HCEC 1CT (cell line): ENCODE data around the gene PAK6.
A peak's percentile ranks its signal among the peaks of the same experiment; 100 is the strongest.

Experiments used
- DNase-seq: peaks from one replicate; pipeline ENCODE4 v3.0.0-alpha.2; 2017

The PAK6 gene

DNA sequence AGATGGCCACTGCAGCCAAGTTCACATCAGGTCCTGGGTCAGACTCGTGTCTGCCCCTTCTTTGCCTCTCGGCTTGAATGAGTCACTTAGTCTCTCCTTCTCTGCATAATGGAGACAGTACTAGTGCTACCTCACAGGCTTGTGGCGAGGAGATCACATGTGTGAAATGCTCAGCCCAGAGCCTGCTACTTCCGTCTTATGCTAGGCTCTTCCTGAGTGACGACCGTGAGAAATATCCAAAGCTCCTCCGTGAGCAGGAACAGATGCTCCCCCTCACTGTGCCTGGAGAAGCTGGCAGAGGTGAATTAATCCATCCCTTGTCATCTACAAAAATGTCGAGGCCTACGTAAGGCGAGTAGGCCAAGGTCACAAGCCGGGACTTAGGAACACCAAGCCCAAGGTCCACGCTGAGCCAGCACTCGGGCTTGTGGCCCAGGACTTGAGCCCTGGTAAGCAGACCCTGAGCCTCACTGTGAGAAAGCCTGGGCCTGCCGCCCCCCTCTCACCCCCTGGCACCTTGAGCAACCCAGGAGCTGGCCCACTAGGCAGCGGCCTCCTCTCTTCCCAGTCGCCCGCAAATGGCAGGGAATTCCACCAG, 17.9 kb downstream of the PAK6 start:
- no peak for DNase-seq

DNA sequence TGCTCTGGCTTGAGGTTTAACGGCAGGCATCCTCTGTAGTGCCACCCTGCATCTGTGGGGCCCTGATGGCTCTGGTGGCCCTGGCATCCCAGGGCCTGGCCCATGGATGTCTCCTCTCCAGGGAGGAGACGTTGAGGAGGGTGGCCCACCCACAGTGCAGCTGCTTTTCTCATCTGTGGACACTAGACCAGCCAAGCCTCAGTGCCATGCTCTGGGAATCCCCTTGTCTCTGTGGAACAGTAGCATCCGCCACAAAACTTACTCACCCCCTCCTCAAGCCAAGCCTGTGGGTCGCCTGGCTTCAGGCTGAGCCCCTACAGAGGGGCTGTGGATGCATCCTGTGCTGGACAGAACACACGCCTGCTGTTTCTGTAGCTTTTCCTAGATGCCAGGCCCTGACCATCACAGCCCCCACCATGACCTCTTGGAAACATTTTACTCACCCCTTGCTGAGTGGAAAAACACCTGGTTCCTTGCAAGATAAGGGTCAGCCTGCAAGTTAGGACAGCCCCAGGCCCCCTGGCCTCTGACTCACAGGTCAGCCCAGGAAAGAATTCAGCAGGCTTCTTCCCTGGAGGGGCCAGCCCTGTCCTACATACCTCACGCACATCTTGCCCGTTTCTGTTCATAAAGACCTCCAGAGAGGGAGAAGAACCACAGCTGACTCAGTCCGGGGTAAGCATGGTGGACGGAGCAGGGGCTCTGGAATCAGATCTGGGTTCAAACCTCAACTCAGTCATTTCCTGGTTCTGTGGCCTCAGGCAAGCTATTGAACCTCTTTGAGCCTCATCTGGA, 19.0 kb downstream of the PAK6 start:
- DNase-seq = no peak

DNA sequence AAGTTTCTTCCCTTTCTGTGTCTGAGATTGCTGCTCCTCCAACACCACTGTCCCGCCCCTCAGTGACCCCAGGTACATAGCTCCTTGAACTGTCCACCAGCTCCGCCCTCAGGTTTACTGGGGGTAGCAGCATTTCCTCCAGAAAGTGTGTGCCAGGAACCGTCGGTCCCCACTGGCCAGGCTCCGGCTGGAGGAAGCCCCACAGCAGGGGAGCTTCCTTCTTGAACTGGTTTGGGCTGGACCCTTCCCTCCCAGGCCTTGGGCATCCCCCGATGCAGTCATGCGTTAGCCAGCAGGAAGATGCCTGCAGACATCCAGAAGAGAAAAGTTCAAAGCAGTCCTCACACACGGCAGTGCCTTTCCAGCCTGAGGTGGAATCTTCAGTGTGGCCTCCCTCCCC, 19.7 kb downstream of the PAK6 start:
- DNase-seq = no peak

DNA sequence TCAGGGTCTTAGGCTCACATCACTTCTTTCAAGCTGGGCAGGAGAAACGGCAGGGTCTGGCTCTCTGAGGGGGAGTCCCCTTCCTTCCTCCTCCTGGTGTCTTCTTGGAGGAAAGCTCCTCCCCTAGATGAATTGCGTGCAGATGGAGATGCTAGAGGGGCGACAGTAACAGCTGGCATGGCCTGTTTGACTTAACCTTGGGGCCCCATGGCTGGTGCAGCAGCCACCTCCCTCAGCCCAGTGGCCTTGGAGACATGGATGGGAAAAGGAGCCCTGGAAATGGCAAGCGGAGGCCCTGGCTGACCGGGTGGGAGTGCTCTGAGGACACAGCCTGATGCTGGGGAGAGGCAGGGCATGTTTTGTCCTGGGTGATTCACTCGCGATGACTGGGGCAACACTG, 20.2 kb downstream of the PAK6 start:
- DNase-seq = no peak

DNA sequence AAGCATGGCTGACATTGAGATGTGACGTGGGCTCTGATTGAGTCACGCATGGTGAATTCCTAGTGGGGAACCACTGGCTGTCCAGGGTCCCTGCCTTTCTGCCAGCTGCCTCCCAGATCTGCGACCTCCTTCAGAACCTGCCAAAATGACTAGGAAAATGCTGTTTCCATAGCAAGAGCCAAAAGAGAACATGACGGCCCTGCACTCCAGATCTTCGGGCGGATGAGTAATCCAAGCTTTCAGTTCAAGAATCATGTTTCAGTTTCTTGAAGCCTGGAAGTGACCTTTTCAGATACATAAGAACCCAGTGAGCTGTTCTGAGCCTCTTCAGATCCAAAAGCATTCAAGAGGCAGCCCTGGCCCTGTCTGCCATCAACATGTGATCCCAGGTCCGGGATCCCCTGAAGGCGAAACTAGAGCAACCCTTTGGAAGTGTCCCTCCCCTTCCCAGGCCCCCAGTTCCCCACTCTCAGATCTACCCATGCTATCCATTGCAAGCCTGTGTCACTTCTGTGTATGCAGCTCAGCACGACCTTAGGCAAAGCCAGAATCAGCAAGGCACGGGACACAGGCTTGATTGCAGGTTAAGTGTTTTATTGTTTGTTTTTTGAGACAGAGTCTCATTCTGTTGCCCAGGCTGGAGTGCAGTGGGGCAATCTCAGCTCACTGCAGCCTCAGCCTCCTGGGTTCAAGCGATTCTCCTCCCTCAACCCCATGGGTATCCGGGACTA, 24.3 kb downstream of the PAK6 start:
- peak; percentile 60 for DNase-seq

DNA sequence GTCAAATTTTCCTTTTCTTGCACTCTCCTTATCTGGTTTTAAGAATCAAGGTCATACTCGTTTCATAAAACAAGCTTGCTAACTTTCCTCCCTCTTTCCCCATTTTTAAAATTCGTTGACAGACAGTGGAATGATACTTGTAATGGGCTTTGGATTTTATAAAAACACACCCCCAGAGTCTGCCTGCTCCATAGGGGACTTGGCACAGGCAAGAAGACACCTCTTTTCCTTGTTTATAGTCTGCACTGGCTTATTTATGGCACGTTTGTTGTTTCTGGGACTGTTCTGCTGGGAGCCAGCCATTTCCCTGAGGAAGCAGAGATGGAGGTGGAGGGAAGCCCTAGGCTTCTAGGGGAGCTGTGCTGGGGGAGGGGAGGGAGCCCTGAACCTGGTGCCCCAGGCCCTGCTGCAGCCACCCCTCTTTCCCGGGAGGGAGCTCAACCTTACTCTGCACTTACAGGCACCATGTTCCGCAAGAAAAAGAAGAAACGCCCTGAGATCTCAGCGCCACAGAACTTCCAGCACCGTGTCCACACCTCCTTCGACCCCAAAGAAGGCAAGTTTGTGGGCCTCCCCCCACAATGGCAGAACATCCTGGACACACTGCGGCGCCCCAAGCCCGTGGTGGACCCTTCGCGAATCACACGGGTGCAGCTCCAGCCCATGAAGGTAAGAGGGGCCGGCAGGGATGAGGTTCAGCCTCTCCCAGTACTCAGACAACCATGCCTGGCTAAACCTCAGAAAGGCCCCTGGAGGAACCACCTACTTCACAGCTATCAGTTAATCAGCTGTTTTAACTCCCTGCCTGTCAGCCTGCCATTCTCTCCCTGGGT, 25.7 kb downstream of the PAK6 start:
- DNase-seq = no peak

DNA sequence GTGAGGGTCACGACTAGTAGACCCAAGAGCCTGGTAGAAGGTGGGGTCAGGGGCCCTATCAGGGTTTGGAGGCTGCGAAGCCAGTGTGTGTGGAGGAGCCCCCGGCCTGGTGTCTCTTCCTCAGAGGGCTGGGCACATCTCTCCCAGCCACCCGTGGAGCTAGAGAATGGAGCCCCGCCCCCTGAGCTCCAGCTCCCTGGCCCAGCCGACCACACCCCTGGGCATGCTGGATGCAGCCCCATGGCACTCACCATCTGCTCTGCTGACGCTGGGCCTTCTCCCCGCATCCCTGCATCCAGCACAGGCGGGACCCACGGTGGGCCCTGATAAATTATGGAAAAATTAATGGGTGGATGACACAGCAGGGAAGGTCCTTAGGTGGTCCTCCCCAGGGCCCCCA, 26.5 kb downstream of the PAK6 start:
- DNase-seq = no peak

DNA sequence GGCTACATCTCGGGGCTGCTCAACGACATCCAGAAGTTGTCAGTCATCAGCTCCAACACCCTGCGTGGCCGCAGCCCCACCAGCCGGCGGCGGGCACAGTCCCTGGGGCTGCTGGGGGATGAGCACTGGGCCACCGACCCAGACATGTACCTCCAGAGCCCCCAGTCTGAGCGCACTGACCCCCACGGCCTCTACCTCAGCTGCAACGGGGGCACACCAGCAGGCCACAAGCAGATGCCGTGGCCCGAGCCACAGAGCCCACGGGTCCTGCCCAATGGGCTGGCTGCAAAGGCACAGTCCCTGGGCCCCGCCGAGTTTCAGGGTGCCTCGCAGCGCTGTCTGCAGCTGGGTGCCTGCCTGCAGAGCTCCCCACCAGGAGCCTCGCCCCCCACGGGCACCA, 27.0 kb downstream of the PAK6 start:
- no peak for DNase-seq

DNA sequence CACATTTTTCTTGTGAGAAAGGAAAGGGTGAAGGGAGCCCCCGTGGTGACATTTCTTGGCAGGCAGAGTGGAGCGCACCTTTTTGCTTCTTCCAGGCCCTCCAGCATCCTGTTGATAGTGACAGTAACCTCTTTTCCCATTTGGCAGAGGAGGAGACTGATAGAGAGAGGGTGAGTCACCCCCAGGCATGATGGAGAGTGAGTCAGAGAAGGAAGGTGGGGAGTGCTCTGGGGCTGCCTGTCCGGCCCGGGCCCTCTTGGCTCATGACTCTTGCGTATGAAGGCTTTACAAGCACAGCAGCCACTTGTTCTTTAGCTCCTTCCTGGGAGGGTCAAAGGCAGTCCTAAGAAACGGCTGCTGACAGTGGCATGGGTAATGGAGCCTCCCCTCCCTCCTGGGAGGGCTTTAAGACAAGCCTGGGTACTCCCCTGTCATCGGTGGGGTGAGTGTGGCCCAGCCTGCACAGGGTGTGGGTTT, 28.0 kb downstream of the PAK6 start:
- peak; percentile 98 for DNase-seq

DNA sequence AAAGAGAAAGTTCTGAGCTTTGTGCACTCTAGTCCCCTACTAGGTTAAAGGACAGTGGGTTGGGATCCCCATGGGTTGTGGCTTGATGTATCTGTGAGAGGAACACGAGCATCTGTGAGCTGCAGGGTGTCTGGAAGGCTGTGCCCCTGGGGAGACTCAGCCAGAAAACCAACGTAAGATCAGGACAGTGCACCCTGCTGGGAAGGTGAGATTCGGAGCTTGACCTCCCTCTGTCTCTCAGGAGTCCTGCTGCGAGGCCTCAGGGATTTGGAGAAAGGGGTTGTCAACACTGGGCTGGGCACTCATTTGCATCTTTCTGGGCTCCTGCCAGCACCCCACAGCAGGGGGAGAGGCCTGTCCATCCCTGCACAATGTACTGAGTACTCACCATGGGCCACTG, 28.8 kb downstream of the PAK6 start:
- DNase-seq = no peak

DNA sequence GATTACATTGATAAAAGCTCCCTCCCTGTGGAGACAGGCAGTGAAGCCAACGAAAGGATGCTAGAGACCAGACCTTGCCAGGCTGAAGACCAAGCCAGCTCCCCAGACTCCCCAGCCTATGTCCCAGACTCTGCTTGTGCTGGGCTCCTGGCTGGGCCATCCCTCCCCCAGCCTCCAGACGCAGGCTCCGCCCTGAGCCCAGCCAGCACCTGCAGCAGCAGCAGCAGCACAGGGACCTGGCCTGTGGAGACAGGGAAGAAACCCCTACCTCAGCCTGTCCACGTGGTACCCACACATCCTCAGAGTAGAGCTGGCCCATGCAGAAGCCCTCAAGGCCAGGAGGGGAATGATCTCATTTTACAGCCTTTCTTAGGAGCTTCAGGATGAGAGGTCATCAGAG, 30.7 kb downstream of the PAK6 start:
- DNase-seq = no peak

DNA sequence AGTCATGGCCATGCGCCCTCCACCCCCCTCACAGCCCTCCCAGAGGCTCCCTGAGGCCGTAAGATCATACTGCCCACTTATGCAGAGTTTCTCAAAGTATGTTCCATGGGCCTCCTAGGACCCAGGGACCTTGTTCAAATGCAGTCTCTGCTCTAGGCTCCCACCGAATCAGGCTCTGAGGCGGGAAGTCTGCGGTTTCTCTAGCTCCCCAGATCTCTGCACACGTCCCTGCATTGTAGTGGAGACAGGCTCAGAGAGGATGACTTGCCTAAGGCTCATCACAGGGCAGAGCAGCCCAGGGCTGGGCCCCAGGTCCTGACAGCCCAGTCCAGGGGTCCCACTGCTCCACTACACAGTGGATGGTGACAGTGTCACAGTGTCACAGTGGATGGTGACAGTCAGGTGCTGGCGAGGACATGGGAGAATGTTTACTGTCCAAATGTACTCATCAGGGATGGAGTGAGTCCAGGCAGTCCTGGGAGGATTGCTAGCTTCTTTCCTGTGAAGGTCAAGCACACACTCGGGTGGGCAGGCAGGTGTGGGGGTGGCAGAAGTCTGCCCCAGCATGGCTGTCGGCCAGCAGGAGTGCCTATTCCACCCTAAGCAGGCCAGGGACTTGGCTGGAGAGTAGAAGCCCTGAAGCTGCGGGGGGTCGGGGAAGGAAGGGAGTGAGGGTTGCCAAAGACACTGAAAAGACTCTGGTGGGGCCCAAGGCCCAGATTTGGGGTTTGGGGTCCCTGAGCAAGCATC, 31.6 kb downstream of the PAK6 start:
- DNase-seq = no peak

DNA sequence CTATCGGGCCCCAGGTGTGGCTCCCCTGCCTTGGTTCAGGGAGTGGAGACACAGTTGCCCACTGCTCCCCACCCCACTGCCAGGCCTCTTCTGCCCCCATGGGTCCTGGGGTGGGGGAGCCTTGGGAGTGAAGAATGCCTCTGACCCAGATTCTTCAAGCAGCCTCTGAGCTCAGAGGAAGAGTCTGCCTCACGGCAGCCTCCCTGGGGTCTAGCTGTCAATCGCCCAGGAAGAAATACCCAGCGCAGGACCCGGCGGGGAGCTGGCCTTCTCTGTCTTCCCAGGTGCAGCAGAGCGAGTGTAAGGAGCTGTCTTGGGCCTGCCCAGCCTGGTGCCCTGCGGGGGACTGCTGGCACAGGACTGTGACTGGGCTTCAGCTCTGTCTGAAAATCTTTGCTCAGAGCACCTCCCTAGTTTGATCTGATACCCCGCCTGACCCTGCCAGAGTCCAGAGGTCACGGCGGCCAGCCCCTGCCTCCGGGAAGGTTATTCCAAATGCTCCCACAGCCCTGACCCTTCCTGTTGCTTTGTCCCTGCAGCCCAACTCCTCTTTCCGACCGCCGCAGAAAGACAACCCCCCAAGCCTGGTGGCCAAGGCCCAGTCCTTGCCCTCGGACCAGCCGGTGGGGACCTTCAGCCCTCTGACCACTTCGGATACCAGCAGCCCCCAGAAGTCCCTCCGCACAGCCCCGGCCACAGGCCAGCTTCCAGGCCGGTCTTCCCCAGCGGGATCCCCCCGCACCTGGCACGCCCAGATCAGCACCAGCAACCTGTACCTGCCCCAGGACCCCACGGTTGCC, 33.0 kb downstream of the PAK6 start:
- no peak for DNase-seq

DNA sequence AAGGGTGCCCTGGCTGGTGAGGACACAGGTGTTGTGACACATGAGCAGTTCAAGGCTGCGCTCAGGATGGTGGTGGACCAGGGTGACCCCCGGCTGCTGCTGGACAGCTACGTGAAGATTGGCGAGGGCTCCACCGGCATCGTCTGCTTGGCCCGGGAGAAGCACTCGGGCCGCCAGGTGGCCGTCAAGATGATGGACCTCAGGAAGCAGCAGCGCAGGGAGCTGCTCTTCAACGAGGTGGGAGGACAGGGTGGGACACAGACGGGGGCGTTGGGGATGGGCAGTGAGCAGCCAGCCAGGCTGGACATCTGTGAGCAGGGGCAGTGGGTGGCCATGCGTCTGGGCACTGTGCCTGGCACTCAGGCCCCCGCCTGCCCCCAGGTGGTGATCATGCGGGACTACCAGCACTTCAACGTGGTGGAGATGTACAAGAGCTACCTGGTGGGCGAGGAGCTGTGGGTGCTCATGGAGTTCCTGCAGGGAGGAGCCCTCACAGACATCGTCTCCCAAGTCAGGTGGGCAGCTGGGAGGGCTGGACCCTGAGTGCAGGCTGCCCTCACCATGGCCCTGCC, 33.7 kb downstream of the PAK6 start:
- DNase-seq = no peak

DNA sequence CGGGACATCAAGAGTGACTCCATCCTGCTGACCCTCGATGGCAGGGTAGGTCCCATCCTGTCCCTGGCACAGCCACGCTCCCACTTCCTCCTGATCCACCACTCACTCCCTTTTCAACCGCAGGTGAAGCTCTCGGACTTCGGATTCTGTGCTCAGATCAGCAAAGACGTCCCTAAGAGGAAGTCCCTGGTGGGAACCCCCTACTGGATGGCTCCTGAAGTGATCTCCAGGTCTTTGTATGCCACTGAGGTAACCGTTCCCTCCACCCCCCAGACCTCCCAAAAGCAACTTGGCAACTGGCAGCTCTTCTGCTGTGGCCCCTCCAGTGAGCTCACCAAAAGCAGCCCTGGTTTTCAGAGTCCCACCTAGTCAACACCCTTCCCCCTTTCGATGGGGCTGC, 34.6 kb downstream of the PAK6 start:
- DNase-seq = no peak

DNA sequence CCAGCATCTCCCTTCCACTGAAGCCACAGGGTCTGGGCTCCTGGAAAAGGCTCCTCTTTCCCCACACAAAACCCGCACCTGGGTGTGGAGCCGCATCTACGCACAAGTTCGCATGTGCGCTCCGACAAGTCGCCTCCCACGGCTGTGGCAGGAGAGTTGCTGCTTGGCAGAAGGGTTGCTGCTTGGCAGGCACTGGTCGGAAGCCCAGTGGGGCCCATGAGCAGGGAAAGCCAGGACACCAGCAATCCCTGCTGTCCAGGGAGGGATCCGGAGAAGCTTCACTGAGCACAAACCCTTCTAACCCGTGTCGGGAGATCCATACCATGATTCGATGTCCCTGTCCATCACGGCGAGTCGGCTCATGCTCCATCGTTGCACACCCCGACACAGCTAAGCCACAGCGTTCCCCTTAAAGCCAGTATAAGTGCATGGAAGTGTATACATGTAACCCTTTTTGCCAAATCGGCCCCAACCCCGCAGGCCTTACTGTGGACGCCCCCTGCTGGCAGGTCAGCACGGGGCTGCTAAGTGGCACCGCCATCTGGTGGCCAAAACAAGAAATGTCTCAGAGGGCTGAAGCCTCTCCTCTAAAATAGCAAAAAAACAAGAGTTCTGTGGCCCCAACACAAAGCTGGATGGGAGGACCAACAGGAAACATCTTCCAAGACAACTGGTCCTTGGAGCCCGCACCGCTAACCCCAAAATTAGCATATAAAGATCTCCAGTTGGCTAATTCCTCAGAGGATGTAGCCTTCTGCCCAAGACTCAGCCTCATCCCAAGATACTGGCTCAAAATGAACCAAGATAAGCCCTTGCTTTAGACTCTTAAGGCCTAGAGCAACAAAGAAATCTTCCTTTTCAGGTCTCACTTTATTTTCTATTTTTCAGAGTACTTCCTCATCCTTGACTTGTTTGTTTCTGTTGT, 35.7 kb downstream of the PAK6 start:
- peak; percentile 68 for DNase-seq

DNA sequence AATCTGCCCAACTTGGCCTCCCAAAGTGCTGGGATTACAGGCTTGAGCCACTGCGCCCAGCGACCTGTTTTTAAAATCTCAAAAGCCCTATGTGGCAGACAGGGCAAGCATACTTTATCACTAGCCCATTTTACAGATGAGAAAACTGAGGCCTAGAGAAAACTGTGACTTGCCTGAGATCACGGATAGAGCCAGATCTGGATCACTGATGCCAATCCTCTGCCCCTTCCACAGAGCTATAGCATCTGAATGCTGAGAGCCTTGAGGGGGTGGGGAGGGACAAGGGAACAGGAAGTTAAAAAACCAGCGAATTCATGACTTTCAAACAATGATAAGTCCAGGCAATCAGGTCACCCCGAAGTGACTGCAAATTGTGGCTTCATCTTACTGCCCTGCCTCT, 36.7 kb downstream of the PAK6 start:
- no peak for DNase-seq

DNA sequence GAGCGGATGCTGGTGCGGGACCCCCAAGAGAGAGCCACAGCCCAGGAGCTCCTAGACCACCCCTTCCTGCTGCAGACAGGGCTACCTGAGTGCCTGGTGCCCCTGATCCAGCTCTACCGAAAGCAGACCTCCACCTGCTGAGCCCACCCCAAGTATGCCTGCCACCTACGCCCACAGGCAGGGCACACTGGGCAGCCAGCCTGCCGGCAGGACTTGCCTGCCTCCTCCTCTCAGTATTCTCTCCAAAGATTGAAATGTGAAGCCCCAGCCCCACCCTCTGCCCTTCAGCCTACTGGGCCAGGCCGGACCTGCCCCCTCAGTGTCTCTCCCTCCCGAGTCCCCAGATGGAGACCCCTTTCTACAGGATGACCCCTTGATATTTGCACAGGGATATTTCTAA, 37.1 kb downstream of the PAK6 start:
- DNase-seq = no peak

DNA sequence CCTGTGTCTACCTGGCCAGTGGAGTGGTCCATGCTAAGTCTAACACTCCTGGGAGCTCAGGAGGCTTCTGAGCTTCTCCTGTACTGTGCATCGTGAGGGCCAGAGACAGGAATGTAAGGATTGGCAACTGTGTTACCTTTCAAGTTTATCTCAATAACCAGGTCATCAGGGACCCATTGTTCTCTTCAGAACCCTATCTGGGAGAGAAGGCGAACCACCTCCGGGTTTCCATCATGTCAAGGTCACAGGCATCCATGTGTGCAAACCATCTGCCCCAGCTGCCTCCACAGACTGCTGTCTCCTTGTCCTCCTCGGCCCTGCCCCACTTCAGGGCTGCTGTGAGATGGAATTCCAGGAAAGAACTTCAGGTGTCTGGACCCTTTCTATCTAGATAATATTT, 38.1 kb downstream of the PAK6 start:
- no peak for DNase-seq

DNA sequence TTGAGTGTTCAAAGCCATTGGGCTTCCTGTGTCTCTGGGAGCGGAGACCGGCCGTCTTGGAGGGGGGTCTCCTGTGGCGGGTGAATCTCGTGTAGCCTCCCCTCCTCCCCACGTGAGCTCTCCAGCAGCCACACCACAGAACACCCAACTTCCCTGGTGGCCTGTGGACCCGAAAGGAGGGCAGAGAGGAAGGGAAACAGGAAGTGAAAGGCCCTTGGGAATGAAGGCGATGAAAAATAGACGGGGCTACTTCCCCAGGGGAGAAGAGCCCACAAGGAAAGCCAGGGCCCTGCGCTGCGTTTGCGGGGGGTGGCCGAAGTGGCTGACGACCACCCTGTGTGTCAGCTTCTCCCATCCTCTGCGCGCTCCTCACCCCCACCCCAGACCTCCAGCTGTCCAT, 38.6 kb downstream of the PAK6 start:
- no peak for DNase-seq
